Liver (tissue), 9 donors: ENCODE measurements around the gene THUMPD1. TPM values are rescaled to one million over a fixed set of nuclear protein-coding genes. Genes with fewer than 3 reads are reported as not detected.
"Not testable (repeated sequence)": the region's sequence is repeated elsewhere in the genome, so short reads cannot be mapped to it uniquely, and the experiment has no call there.

Source experiments
- DNase-seq: peaks from one replicate; pipeline ENCODE4 v3.0.0-alpha.2; 2017; ENCODE audit warnings: low spot score
- H3K27ac ChIP-seq, 2 donors: one replicate each; pipeline ENCODE4 v1.7.0; 2013; ENCODE audit warnings: inconsistent platforms in 2 of 2, low read length in 2 of 2, control low read depth in 1 of 2, low read depth in 1 of 2, mild to moderate bottlenecking in 1 of 2
- H3K27me3 ChIP-seq, 4 donors: one replicate each; pipeline versions ENCODE4 v1.6.1 to v1.7.0; 2013; ENCODE audit warnings: low read length in 3 of 4, inconsistent platforms in 1 of 4, mild to moderate bottlenecking in 1 of 4, moderate library complexity in 1 of 4; ENCODE audit not compliant: control insufficient read depth in 4 of 4, insufficient read depth in 4 of 4
- H3K36me3 ChIP-seq, 4 donors: one replicate each; pipeline versions ENCODE4 v1.6.1 to v1.7.0; 2013; ENCODE audit warnings: low read length in 3 of 4, mild to moderate bottlenecking in 3 of 4, low read depth in 1 of 4, moderate library complexity in 1 of 4; ENCODE audit not compliant: control insufficient read depth in 4 of 4, insufficient read depth in 3 of 4
- H3K4me1 ChIP-seq, 4 donors: one replicate each; pipeline versions ENCODE4 v1.6.1 to v1.7.0; 2013; ENCODE audit warnings: low read length in 3 of 4, mild to moderate bottlenecking in 3 of 4, moderate library complexity in 1 of 4; ENCODE audit not compliant: control insufficient read depth in 4 of 4, insufficient read depth in 4 of 4
- H3K4me3 ChIP-seq, 3 donors: one replicate each; pipeline versions ENCODE4 v1.6.1 to v1.7.0; 2013; ENCODE audit warnings: low read length in 3 of 3, control low read depth in 1 of 3, low read depth in 1 of 3, mild to moderate bottlenecking in 1 of 3
- H3K9ac ChIP-seq, 2 donors: one replicate each; pipeline ENCODE4 v1.7.0; 2013; ENCODE audit warnings: low read length in 2 of 2, mild to moderate bottlenecking in 2 of 2, moderate library complexity in 2 of 2, control low read depth in 1 of 2, low read depth in 1 of 2
- H3K9me3 ChIP-seq, 4 donors: one replicate each; pipeline versions ENCODE4 v1.6.1 to v1.7.0; 2013; ENCODE audit warnings: low read length in 3 of 4; ENCODE audit not compliant: control insufficient read depth in 4 of 4
- EGR1 ChIP-seq, 2 donors: IDR thresholded peaks; 2 replicates each; pipeline ENCODE4 v1.6.1; 2016 to 2018; ENCODE audit warnings: antibody characterized with exemption in 2 of 2, low read depth in 2 of 2
- FOXA1 ChIP-seq: IDR thresholded peaks from 2 replicates; pipeline ENCODE4 v1.6.1; 2016; ENCODE audit warnings: antibody characterized with exemption
- GABPA ChIP-seq, 2 donors: IDR thresholded peaks in 1 of 2; conservative IDR thresholded peaks in 1 of 2; 2 replicates each; pipeline ENCODE4 v1.6.1; 2016; ENCODE audit warnings: antibody characterized with exemption in 2 of 2, mild to moderate bottlenecking in 1 of 2, moderate library complexity in 1 of 2
- HNF4A ChIP-seq, 2 donors: conservative IDR thresholded peaks; 2 replicates each; pipeline ENCODE4 v1.6.1; 2016; ENCODE audit warnings: antibody characterized with exemption in 2 of 2, mild to moderate bottlenecking in 2 of 2
- HNF4G ChIP-seq: IDR thresholded peaks from 2 replicates; pipeline ENCODE4 v1.6.1; 2016; ENCODE audit warnings: antibody characterized with exemption
- JUND ChIP-seq, 2 donors: IDR thresholded peaks; 2 replicates each; pipeline ENCODE4 v1.6.1; 2016; ENCODE audit warnings: antibody characterized with exemption in 2 of 2
- NR2F2 ChIP-seq: IDR thresholded peaks from 2 replicates; pipeline ENCODE4 v1.6.1; 2016; ENCODE audit warnings: antibody characterized with exemption
- RAD21 ChIP-seq, 2 donors: IDR thresholded peaks; 2 replicates each; pipeline ENCODE4 v1.6.1; 2016; ENCODE audit warnings: antibody characterized with exemption in 2 of 2, mild to moderate bottlenecking in 2 of 2
- RXRA ChIP-seq, 2 donors: IDR thresholded peaks; 2 replicates each; pipeline ENCODE4 v1.6.1; 2017 to 2018; ENCODE audit warnings: antibody characterized with exemption in 2 of 2, mild to moderate bottlenecking in 1 of 2
- SP1 ChIP-seq: IDR thresholded peaks from 2 replicates; pipeline ENCODE4 v1.6.1; 2018; ENCODE audit warnings: antibody characterized with exemption, mild to moderate bottlenecking
- TAF1 ChIP-seq: conservative IDR thresholded peaks from 2 replicates; pipeline ENCODE4 v1.6.1; 2016; ENCODE audit warnings: antibody characterized with exemption, mild to moderate bottlenecking
- YY1 ChIP-seq: IDR thresholded peaks from 2 replicates; pipeline ENCODE4 v1.6.1; 2016; ENCODE audit warnings: antibody characterized with exemption, mild to moderate bottlenecking
- whole genome bisulfite sequencing: extraction: QIAGEN DNeasy Blood & Tissue Kit; methylation state at CpG from one replicate; pipeline ENCODE4 v1.1.7; 2013; 5-methylcytosine and 5-hydroxymethylcytosine counted together
- polyA plus RNA-seq, 2 donors: library from polyadenylated mRNA; stranded (reverse) in 1 of 2; unstranded in 1 of 2; fragments of 200-250 nt in 1 of 2; fragments of >200 nt in 1 of 2; fragmentation: Nextera tagmentation in 1 of 2; extraction: Ambion mirVana in 1 of 2; gene quantifications; one replicate each; pipeline versions ENCODE4 v1.2.1 to v1.2.3, GENCODE V29; 2013 to 2015
- total RNA-seq, 2 donors: library from RNA; depleted of rRNA; stranded (reverse); fragments of >200 nt; gene quantifications; one replicate each; pipeline ENCODE4 v1.2.3, GENCODE V29; 2014
- TF ChIP-seq, protein P1 (sequence below): IDR thresholded peaks from 2 replicates; pipeline ENCODE4 v1.6.1; 2016; ENCODE audit warnings: antibody characterized with exemption, mild to moderate bottlenecking
- TF ChIP-seq, protein P2 (sequence below): IDR thresholded peaks from 2 replicates; pipeline ENCODE4 v1.6.1; 2016; ENCODE audit warnings: antibody characterized with exemption
- TF ChIP-seq, protein P3 (sequence below): IDR thresholded peaks from 2 replicates; pipeline ENCODE4 v1.6.1; 2016; ENCODE audit warnings: antibody characterized with exemption
- TF ChIP-seq, protein P4 (sequence below): IDR thresholded peaks from 2 replicates; pipeline ENCODE4 v1.6.1; 2016; ENCODE audit warnings: antibody characterized with exemption
- TF ChIP-seq, protein P5 (sequence below): fragments of 150-350 bp; IDR thresholded peaks from 2 replicates; pipeline ENCODE4 v1.5.1; 2017; ENCODE audit warnings: improper control_type of control experiment, low read depth, low read length; ENCODE audit not compliant: missing input control
- donor health status: healthy.
- donor health status: healthy.
- donor health status: healthy.
- donor health status: healthy.
- donor health status: healthy.

THUMPD1 gene
- total and polyA plus RNA-seq, 4 donors, result 10.1 to 42.8 (median 26.8) TPM

DNA sequence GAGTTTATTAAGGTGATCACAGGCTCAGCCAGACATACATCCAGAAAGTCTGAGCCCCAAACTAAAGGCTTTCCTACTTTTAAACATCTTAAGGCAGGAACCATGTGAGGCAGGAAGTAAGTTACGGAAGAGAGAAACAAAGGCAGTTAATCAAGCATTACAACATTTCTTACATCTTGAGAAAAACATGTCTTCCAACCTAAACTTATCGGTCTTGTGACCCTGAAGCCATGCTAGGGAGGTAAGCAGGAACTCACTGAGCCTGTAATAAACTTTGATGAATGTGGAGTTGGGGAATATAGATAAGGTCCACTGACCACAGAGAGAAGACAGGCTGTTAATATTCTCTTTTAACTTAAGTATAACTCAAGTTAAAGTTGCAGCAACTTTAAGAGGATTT lies 18.7 kb upstream of the THUMPD1 start:
- Histone ChIP-seq H3K27me3 (no peaks in the 10 kb centered on the region), H3K9ac (no peak overlapping the region), H3K4me3 (no peak overlapping the region), H3K36me3 (no peaks in the 10 kb centered on the region), H3K4me1 (peaks cover 2 to 19% (median 11%) of the 10 kb centered on the region in 4 donors), H3K9me3 (no peaks in the 10 kb centered on the region), H3K27ac (no peak overlapping the region)
- TF ChIP-seq, protein P1, sequence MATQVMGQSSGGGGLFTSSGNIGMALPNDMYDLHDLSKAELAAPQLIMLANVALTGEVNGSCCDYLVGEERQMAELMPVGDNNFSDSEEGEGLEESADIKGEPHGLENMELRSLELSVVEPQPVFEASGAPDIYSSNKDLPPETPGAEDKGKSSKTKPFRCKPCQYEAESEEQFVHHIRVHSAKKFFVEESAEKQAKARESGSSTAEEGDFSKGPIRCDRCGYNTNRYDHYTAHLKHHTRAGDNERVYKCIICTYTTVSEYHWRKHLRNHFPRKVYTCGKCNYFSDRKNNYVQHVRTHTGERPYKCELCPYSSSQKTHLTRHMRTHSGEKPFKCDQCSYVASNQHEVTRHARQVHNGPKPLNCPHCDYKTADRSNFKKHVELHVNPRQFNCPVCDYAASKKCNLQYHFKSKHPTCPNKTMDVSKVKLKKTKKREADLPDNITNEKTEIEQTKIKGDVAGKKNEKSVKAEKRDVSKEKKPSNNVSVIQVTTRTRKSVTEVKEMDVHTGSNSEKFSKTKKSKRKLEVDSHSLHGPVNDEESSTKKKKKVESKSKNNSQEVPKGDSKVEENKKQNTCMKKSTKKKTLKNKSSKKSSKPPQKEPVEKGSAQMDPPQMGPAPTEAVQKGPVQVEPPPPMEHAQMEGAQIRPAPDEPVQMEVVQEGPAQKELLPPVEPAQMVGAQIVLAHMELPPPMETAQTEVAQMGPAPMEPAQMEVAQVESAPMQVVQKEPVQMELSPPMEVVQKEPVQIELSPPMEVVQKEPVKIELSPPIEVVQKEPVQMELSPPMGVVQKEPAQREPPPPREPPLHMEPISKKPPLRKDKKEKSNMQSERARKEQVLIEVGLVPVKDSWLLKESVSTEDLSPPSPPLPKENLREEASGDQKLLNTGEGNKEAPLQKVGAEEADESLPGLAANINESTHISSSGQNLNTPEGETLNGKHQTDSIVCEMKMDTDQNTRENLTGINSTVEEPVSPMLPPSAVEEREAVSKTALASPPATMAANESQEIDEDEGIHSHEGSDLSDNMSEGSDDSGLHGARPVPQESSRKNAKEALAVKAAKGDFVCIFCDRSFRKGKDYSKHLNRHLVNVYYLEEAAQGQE, result no peak
- TF ChIP-seq, protein P2, sequence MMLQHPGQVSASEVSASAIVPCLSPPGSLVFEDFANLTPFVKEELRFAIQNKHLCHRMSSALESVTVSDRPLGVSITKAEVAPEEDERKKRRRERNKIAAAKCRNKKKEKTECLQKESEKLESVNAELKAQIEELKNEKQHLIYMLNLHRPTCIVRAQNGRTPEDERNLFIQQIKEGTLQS, result no peak
- no peak for TF ChIP-seq TAF1
- TF ChIP-seq, protein P3, sequence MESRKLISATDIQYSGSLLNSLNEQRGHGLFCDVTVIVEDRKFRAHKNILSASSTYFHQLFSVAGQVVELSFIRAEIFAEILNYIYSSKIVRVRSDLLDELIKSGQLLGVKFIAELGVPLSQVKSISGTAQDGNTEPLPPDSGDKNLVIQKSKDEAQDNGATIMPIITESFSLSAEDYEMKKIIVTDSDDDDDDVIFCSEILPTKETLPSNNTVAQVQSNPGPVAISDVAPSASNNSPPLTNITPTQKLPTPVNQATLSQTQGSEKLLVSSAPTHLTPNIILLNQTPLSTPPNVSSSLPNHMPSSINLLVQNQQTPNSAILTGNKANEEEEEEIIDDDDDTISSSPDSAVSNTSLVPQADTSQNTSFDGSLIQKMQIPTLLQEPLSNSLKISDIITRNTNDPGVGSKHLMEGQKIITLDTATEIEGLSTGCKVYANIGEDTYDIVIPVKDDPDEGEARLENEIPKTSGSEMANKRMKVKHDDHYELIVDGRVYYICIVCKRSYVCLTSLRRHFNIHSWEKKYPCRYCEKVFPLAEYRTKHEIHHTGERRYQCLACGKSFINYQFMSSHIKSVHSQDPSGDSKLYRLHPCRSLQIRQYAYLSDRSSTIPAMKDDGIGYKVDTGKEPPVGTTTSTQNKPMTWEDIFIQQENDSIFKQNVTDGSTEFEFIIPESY, result no peak
- TF ChIP-seq YY1, result no peak
- TF ChIP-seq FOXA1, result no peak
- TF ChIP-seq RXRA (IDR thresholded peaks at IDR 0.05), result no peak
- no peak for TF ChIP-seq JUND (IDR thresholded peaks at IDR 0.05)
- TF ChIP-seq, protein P4, sequence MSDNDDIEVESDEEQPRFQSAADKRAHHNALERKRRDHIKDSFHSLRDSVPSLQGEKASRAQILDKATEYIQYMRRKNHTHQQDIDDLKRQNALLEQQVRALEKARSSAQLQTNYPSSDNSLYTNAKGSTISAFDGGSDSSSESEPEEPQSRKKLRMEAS, result no peak
- TF ChIP-seq NR2F2, result no peak
- TF ChIP-seq HNF4G, result no peak
- no peak for TF ChIP-seq HNF4A (conservative IDR thresholded peaks at IDR 0.05)
- TF ChIP-seq, protein P5, sequence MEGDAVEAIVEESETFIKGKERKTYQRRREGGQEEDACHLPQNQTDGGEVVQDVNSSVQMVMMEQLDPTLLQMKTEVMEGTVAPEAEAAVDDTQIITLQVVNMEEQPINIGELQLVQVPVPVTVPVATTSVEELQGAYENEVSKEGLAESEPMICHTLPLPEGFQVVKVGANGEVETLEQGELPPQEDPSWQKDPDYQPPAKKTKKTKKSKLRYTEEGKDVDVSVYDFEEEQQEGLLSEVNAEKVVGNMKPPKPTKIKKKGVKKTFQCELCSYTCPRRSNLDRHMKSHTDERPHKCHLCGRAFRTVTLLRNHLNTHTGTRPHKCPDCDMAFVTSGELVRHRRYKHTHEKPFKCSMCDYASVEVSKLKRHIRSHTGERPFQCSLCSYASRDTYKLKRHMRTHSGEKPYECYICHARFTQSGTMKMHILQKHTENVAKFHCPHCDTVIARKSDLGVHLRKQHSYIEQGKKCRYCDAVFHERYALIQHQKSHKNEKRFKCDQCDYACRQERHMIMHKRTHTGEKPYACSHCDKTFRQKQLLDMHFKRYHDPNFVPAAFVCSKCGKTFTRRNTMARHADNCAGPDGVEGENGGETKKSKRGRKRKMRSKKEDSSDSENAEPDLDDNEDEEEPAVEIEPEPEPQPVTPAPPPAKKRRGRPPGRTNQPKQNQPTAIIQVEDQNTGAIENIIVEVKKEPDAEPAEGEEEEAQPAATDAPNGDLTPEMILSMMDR, result no peak
- no peak for TF ChIP-seq EGR1 (IDR thresholded peaks at IDR 0.05; ENCODE audit: low read depth in 2 of 2)
- no peak for TF ChIP-seq GABPA (IDR thresholded peaks at IDR 0.05 in 1 of 2, conservative IDR thresholded peaks at IDR 0.05 in 1 of 2)
- no peak for TF ChIP-seq SP1
- TF ChIP-seq RAD21 (IDR thresholded peaks at IDR 0.05), result no peak
- 89% methylated on average over 2 of the region's 2 CpGs for whole genome bisulfite sequencing
- no peak for DNase-seq

DNA sequence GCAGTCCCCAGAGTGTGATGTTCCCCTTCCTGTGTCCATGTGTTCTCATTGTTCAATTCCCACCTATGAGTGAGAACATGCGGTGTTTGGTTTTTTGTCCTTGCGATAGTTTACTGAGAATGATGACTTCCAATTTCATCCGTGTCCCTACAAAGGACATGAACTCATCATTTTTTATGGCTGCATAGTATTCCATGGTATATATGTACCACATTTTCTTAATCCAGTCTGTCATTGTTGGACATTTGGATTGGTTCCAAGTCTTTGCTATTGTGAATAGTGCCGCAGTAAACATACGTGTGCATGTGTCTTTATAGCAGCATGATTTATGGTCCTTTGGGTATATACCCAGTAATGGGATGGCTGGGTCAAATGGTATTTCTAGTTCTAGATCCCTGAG lies 14.2 kb upstream of the THUMPD1 start:
- not testable (repeated sequence) for H3K9me3 ChIP-seq, H3K27ac ChIP-seq, H3K27me3 ChIP-seq, DNase-seq, H3K4me3 ChIP-seq, H3K4me1 ChIP-seq, H3K9ac ChIP-seq, H3K36me3 ChIP-seq
- WGBS, result 86% methylated on average over 3 of the region's 5 CpGs
